ENCODE data around the gene C3orf62.

Gene C3orf62

DNA sequence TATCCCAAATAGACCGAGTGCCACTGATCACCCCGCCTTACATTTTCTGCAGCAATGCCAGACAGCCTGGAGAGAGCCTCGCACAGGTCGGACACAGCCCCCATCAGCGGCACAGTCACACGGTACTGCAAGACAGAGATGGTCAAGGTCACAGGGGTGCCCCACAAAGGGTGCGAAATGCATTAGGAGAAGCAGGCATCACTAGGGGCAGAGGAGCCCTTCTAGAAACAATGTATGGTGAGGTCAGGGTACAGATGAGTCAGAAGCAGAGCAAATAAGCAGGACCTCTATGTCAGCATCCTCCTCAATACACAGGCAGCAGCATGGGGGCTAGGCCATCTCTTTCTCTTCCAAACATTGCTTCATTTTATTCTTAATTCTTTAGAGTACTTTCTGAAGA, 21.5 kb upstream of the C3orf62 start:
- Histone ChIP-seq H3K9ac (no peak overlapping the region), H3K9me3 (no peaks in the 10 kb centered on the region), H3K27me3 (no peaks in the 10 kb centered on the region), H3K4me1 (no peaks in the 10 kb centered on the region), H4K20me1 (0 out of 2 replicates have a peak, but pooled peaks cover 7% of the 10 kb centered on the region), H3K36me3 (peaks cover 100% of the 10 kb centered on the region), H3K4me2 (no peak overlapping the region), H3K27ac (no peak overlapping the region), H3K4me3 (no peak overlapping the region)
- TF ChIP-seq Cebpa-rat (IDR thresholded peaks at IDR 0.05): no peak

DNA sequence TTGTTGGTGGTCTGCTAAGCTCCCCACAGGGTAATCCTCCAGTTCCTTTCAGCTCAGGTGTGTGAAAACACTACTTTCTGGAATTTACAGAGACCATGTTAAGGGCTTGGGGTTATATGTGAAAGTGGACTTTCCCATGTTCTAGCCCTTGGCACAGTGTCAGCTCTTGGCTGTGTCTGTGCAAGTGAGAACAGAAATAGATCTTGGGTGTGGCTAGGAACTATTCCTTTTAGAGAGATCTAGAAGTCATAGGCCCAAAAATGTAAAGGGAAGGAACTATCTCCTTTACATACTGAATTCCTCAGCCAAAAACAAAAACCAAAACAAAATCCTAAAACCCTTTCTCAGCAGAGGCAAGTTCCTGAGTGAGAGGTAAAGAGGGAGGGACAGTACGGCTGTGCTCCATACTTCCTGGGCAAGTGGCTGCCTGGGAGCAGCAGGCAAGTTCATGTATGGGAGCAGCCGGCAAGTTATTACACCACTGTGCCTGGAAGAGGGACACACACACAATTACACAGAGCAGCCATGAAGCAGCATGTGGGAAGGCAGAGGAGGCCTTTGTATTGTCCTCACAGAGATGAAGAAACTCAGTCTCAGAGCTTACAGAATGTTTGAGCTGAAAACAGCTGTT, 19.9 kb upstream of the C3orf62 start:
- H3K9ac ChIP-seq: no peak overlapping the region
- H3K4me2 ChIP-seq: no peak overlapping the region
- no peak overlapping the region for H3K4me3 ChIP-seq
- no peaks in the 10 kb centered on the region for H3K4me1 ChIP-seq
- no peaks in the 10 kb centered on the region for H3K9me3 ChIP-seq
- H3K27me3 ChIP-seq: no peaks in the 10 kb centered on the region
- peaks cover 100% of the 10 kb centered on the region for H3K36me3 ChIP-seq
- no peak for TF ChIP-seq Cebpa-rat (IDR thresholded peaks at IDR 0.05)
- H3K27ac ChIP-seq: no peak overlapping the region
- no peaks in the 10 kb centered on the region for H4K20me1 ChIP-seq

DNA sequence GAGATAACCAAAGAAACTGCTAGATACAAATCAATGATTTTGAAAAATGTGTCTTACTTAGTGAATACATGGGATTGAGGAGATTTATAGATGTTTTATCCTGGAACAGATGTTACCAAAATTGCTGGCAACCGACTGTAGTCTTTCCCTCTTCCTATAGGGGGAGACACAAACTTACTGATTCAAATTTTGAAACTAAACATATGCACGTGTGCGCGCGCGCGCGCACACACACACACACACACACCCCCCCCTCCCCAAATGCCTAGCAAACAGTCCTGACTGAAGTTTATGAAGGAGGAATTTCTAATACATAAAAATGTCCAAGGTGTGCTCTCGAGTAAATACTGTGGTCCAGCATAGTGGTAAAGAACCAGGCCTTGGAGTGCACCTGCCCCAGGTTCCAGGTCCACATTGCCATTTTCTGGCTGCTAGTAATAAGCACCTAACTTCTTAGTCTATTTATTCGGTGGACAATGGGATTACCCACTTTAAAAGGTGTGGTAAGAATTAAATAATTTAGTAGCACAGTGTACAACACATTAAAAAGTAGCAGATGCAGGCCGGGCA, 18.5 kb upstream of the C3orf62 start:
- TF ChIP-seq Cebpa-rat (IDR thresholded peaks at IDR 0.05): no peak
- Histone ChIP-seq H4K20me1 (no peaks in the 10 kb centered on the region), H3K27ac (no peak overlapping the region), H3K9ac (no peak overlapping the region), H3K36me3 (peaks cover 100% of the 10 kb centered on the region), H3K4me2 (no peak overlapping the region), H3K27me3 (no peaks in the 10 kb centered on the region), H3K9me3 (no peaks in the 10 kb centered on the region), H3K4me3 (no peak overlapping the region), H3K4me1 (no peaks in the 10 kb centered on the region)

DNA sequence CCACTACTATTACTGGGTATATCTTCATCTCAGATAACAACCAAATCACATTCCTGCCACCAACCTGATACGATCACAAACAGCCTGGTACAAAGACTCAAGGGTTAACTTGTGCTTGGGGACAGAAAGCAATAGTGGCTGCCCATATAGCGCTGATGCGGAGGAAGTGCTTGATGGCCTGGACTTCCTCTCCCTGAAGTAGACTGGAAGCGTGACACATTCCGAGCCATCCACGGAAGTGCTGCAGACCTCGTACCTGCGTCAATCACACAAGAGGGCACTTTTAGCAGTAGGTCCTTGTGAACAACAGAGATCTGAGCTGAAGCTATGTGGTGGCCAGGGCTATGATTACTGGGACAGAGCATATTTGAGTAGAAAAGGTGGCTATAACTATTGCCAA, 17.3 kb upstream of the C3orf62 start:
- peaks cover 100% of the 10 kb centered on the region for H3K36me3 ChIP-seq
- H3K27ac ChIP-seq: no peak overlapping the region
- H3K9ac ChIP-seq: no peak overlapping the region
- TF ChIP-seq Cebpa-rat (IDR thresholded peaks at IDR 0.05): no peak
- H4K20me1 ChIP-seq: no peaks in the 10 kb centered on the region
- H3K4me3 ChIP-seq: no peak overlapping the region
- no peaks in the 10 kb centered on the region for H3K4me1 ChIP-seq
- no peak overlapping the region for H3K4me2 ChIP-seq
- no peaks in the 10 kb centered on the region for H3K27me3 ChIP-seq
- no peaks in the 10 kb centered on the region for H3K9me3 ChIP-seq

DNA sequence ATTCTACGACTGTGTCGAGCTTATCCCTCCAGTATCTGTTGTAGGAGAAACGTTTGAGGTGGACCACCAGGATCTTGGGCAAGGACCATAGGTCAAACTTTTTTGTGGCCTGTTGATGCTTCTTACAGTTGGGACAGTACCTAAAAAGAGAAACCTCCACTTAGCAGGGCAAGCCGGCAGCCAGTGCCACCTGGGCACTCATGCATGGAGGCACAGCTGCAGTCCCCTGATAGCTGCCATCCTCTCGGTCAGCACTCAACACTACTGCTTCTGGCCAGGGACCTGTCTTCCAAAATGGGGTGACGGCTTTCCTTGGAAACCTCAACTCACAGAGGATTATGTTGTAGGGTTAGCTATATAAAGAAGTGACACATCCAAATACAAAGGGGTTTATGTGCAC, 7.0 kb upstream of the C3orf62 start:
- peak overlapping the region; percentile 90 for H3K4me2 ChIP-seq
- peak overlapping the region; percentile 69 for H3K9ac ChIP-seq
- peak overlapping the region; percentile 84 for H3K27ac ChIP-seq
- peaks cover 99% of the 10 kb centered on the region for H3K36me3 ChIP-seq
- no peaks in the 10 kb centered on the region for H3K9me3 ChIP-seq
- H3K4me1 ChIP-seq: peaks cover 46% of the 10 kb centered on the region
- no peaks in the 10 kb centered on the region for H3K27me3 ChIP-seq
- peak overlapping the region; percentile 46; the same call in 1 of the 2 replicates for H3K4me3 ChIP-seq
- no peak for TF ChIP-seq Cebpa-rat (IDR thresholded peaks at IDR 0.05)
- no peaks in the 10 kb centered on the region for H4K20me1 ChIP-seq

DNA sequence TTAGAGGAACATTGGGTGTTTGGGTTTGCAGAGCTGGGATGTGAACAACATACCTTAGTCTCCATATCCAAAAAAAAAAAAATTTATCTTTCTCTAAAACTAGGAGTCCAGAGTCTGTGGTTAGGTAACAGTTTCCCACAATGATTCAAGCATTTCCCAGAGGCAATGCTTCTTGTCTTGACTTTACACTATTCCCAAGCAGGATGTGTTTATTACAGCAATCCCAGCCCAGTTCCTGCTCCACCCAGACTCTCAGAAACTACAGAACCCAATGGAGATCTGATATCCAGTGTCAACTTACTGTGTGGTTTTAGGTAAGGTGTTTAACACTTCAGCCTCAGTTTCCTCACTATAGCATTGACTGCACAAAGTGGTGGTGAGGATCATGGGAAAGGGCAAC, 2.3 kb upstream of the C3orf62 start:
- Histone ChIP-seq H3K27ac (no peak overlapping the region), H3K4me1 (peaks cover 62% of the 10 kb centered on the region), H3K36me3 (peaks cover 58% of the 10 kb centered on the region)

DNA sequence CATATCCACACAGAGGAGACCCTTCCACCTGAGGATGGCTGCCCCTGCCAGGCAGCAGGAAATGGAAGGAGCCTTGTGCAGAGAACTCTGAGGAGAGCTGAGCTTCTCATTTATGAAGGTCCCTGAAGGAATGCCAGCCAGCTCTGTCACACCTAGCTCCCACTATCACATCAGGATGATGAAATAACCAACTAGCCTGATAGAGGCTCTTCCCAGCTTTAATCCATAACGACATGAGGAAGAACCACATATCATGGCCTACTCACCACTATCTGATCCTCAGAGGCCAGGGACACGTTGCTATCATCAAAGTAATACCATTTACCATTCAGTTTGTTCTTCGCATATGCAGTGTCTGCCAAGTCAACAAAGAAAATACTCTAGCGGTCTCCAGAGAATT, 1.5 kb upstream of the C3orf62 start:
- no peaks in the 10 kb centered on the region for H3K9me3 ChIP-seq
- peaks cover 54% of the 10 kb centered on the region for H3K36me3 ChIP-seq
- H3K27ac ChIP-seq: peak overlapping the region; percentile 90
- H3K4me1 ChIP-seq: peaks cover 54% of the 10 kb centered on the region
- peak overlapping the region; percentile 98 for H3K4me2 ChIP-seq
- no peaks in the 10 kb centered on the region for H4K20me1 ChIP-seq
- H3K27me3 ChIP-seq: no peaks in the 10 kb centered on the region
- H3K9ac ChIP-seq: peak overlapping the region; percentile 80; the same call in 1 of the 2 replicates
- no peak for TF ChIP-seq Cebpa-rat (IDR thresholded peaks at IDR 0.05)
- no peak overlapping the region for H3K4me3 ChIP-seq

More for the DNA sequence above, 2.3 kb upstream of the C3orf62 start:
- Histone ChIP-seq H3K4me3 (no peak overlapping the region), H4K20me1 (no peaks in the 10 kb centered on the region), H3K9ac (no peak overlapping the region), H3K9me3 (no peaks in the 10 kb centered on the region), H3K4me2 (0 out of 2 replicates have a peak overlapping the region, but pooled peaks have one; percentile 10), H3K27me3 (no peaks in the 10 kb centered on the region)
- TF ChIP-seq Cebpa-rat (IDR thresholded peaks at IDR 0.05): no peak

DNA sequence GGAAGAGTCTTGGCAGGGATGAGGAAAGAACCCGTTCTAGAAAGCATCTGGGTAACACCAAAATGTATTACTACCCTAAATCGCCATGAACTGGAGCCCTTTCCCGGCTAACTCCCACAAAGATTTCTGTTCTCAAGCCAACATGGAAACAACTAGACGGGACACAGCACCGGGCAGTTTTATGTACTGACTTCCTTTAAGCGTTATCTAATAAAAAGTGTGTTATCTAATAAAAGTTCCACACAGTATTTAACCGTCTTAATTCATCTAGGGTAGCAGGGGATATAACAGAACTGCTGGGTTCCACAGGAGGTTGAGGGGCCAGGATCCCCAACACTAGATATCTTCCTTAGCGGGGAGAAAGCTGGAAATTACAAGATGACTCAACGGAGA, 347 bp upstream of the C3orf62 start:
- H4K20me1 ChIP-seq: no peaks in the 10 kb centered on the region
- H3K9me3 ChIP-seq: no peaks in the 10 kb centered on the region
- no peaks in the 10 kb centered on the region for H3K27me3 ChIP-seq
- no peak for TF ChIP-seq Cebpa-rat (IDR thresholded peaks at IDR 0.05)
- peak overlapping the region; percentile 80 for H3K9ac ChIP-seq
- peaks cover 47% of the 10 kb centered on the region for H3K4me1 ChIP-seq
- peak overlapping the region; percentile 90 for H3K27ac ChIP-seq
- H3K4me3 ChIP-seq: peak overlapping the region; percentile 63
- peaks cover 53% of the 10 kb centered on the region for H3K36me3 ChIP-seq
- H3K4me2 ChIP-seq: peak overlapping the region; percentile 98

DNA sequence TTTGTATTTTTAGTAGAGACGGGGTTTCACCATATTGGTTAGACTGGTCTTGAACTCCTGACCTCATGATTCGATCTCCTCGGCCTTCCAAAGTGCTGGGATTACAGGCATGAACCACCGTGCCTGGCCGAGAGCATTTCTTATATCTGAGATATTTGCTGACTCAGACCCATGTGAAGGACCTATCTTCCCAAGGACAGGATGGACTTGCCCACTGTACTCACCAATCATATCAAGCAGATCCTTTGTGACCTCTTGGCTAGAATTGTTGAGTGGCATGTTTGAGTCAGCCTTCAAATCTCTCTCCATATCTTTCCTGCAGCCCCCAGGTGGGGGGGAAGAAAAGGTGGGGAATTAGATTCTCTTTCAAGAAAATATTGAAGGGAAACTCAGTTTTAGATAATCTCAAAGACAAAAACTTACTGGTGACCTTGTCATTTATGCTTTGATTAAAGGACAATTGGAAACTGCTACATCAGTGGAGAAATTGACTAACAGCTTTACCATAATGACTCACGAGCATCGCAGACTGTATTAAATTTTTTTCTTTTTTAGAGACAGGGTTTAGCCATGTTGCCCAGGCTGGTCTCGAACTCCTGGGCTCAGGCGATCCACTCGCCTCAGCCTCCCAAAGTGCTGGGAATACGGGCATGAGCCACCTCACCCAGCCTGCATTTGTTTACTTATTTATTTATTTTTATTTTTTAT, 3.1 kb downstream of the C3orf62 start:
- no peak overlapping the region for H3K9ac ChIP-seq
- H3K27me3 ChIP-seq: no peaks in the 10 kb centered on the region
- H3K4me1 ChIP-seq: peaks cover 39% of the 10 kb centered on the region
- peaks cover 45% of the 10 kb centered on the region for H3K36me3 ChIP-seq
- no peak overlapping the region for H3K27ac ChIP-seq
- no peak for TF ChIP-seq Cebpa-rat (IDR thresholded peaks at IDR 0.05)
- no peaks in the 10 kb centered on the region for H4K20me1 ChIP-seq
- H3K4me3 ChIP-seq: no peak overlapping the region
- H3K4me2 ChIP-seq: no peak overlapping the region
- H3K9me3 ChIP-seq: no peaks in the 10 kb centered on the region

DNA sequence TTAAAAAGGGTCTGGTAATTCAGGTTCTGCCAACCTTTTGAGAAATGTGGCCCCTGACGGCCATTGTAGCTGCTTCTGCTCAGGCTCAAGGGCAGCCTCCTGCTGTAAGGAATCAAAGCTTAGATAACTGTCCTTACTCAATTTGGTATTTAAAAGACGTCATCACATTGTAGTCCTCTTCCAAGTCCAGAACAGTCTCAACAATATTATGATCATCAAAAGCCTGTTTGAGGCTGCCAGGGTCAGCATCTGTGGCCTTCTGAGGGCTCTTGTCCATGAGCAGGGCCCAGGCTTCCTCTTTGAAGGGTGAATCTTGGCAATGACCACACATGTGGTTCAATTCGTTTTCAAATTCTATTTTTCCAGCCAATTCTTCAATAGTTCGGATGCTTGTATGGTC, 6.0 kb downstream of the C3orf62 start:
- peaks cover 39% of the 10 kb centered on the region for H3K36me3 ChIP-seq
- no peak overlapping the region for H3K27ac ChIP-seq
- H3K9ac ChIP-seq: no peak overlapping the region
- H3K4me3 ChIP-seq: no peak overlapping the region
- H3K9me3 ChIP-seq: no peaks in the 10 kb centered on the region
- H3K4me2 ChIP-seq: no peak overlapping the region
- no peaks in the 10 kb centered on the region for H3K27me3 ChIP-seq
- TF ChIP-seq Cebpa-rat (IDR thresholded peaks at IDR 0.05): no peak
- no peaks in the 10 kb centered on the region for H4K20me1 ChIP-seq
- H3K4me1 ChIP-seq: peaks cover 10% of the 10 kb centered on the region
